IMR-90 (cell line): ENCODE measurements around the gene RAB36. TPM values are rescaled to one million over a fixed set of nuclear protein-coding genes. Genes with fewer than 3 reads are reported as not detected.

Experiments
- ATAC-seq: fragments of 200-7000 bp; cut with Tn5 transposase; 2 replicates; pipeline ENCODE4 v1.9.1; 2020; ENCODE audit warnings: low read depth, mild to moderate bottlenecking, moderate library complexity
- Bru-seq: library from RNA; stranded (reverse); fragments of 400-500 nt; gene quantifications from one replicate; lab custom pipeline; 2021; lab: Mats Ljungman, UMichigan
- BruChase-seq, 2 experiments: library from RNA; stranded (reverse); fragments of 400-500 nt; gene quantifications; one replicate each; lab custom pipeline; 2021; lab: Mats Ljungman, UMichigan
- BruUV-seq: library from RNA; stranded (reverse); fragments of 400-500 nt; replicated peaks from 2 replicates; lab custom pipeline; 2021; lab: Mats Ljungman, UMichigan
- CTCF ChIA-PET: fragments of 300-600 bp; formaldehyde crosslinking; extraction: SDS; loops from one replicate; lab custom pipeline; 2021; ENCODE audit warnings: antibody characterized with exemption; lab: Yijun Ruan, JAX
- POLR2A ChIA-PET: fragments of 300-600 bp; sonication (Branson Sonifier 250); formaldehyde crosslinking; loops from one replicate; lab custom pipeline; 2022; ENCODE audit warnings: antibody characterized with exemption; ENCODE audit not compliant: unreplicated experiment; lab: Charles Lee
- DNase-seq: peaks from one replicate; pipeline ENCODE4 v3.0.0; 2013
- H2AFZ ChIP-seq: replicated peaks from 2 replicates; pipeline ENCODE3; 2013; ENCODE audit warnings: low read length, mild to moderate bottlenecking; ENCODE audit not compliant: poor library complexity
- H2AK5ac ChIP-seq: 2 replicates; pipeline ENCODE4 v1.6.1; 2013; ENCODE audit warnings: low read depth, low read length, inconsistent platforms
- H2AK9ac ChIP-seq: replicated peaks from 2 replicates; pipeline ENCODE3; 2013; ENCODE audit warnings: mild to moderate bottlenecking, low read depth, low read length, moderate library complexity; ENCODE audit not compliant: poor library complexity
- H2BK120ac ChIP-seq: 2 replicates; pipeline ENCODE4 v1.6.1; 2013; ENCODE audit warnings: low read depth, low read length, inconsistent platforms
- H2BK15ac ChIP-seq: 3 replicates; pipeline ENCODE4 v1.6.1; 2013; ENCODE audit warnings: low read depth, low read length, inconsistent platforms
- H2BK20ac ChIP-seq: 2 replicates; pipeline ENCODE4 v1.6.1; 2013; ENCODE audit warnings: low read depth, mild to moderate bottlenecking, inconsistent platforms, low read length, moderate library complexity
- H2BK5ac ChIP-seq: 2 replicates; pipeline ENCODE4 v1.6.1; 2013; ENCODE audit warnings: mild to moderate bottlenecking, low read depth, low read length, inconsistent platforms; ENCODE audit not compliant: poor library complexity, severe bottlenecking
- H3K14ac ChIP-seq: replicated peaks from 2 replicates; pipeline ENCODE4 v1.6.1; 2013; ENCODE audit warnings: low read depth, low read length, inconsistent platforms
- H3K18ac ChIP-seq: 2 replicates; pipeline ENCODE4 v1.6.1; 2013; ENCODE audit warnings: low read depth, low read length, control low read depth
- H3K23ac ChIP-seq: 2 replicates; pipeline ENCODE4 v1.6.1; 2013; ENCODE audit warnings: low read depth, low read length, inconsistent platforms
- H3K27ac ChIP-seq: 2 replicates; pipeline ENCODE4 v1.5.1; 2013; ENCODE audit warnings: mild to moderate bottlenecking, control low read depth, low read length; ENCODE audit not compliant: insufficient read depth
- H3K27me3 ChIP-seq: 2 replicates; pipeline ENCODE4 v1.6.1; 2013; ENCODE audit warnings: low read length; ENCODE audit not compliant: control insufficient read depth, insufficient read depth
- H3K36me3 ChIP-seq: 2 replicates; pipeline ENCODE4 v1.6.1; 2013; ENCODE audit warnings: low read length, mixed read lengths; ENCODE audit not compliant: control insufficient read depth, insufficient read depth
- H3K4ac ChIP-seq: 2 replicates; pipeline ENCODE4 v1.6.1; 2013; ENCODE audit warnings: low read depth, low read length, inconsistent platforms
- H3K4me1 ChIP-seq: 2 replicates; pipeline ENCODE4 v1.6.1; 2013; ENCODE audit warnings: low read length, mixed read lengths; ENCODE audit not compliant: control insufficient read depth, insufficient read depth
- H3K4me2 ChIP-seq: 2 replicates; pipeline ENCODE4 v1.6.1; 2013; ENCODE audit warnings: low read depth, mild to moderate bottlenecking, control low read depth, low read length, moderate library complexity
- H3K4me3 ChIP-seq: 2 replicates; pipeline ENCODE4 v1.5.1; 2013; ENCODE audit warnings: low read depth, mild to moderate bottlenecking, control low read depth, low read length, moderate library complexity; ENCODE audit not compliant: insufficient read depth
- H3K56ac ChIP-seq: 2 replicates; pipeline ENCODE4 v1.6.1; 2013; ENCODE audit warnings: low read length, inconsistent platforms; ENCODE audit not compliant: insufficient read depth; ENCODE audit errors: extremely low read depth
- H3K79me1 ChIP-seq, 2 experiments: 2 replicates each; pipeline ENCODE4 v1.6.1; 2013; ENCODE audit warnings: low read length in 2 of 2, inconsistent platforms in 1 of 2, low read depth in 1 of 2
- H3K9ac ChIP-seq: 2 replicates; pipeline ENCODE4 v1.6.1; 2013; ENCODE audit warnings: low read depth, low read length, control low read depth
- H3K9me1 ChIP-seq: 2 replicates; pipeline ENCODE4 v1.6.1; 2013; ENCODE audit warnings: low read length, inconsistent platforms; ENCODE audit not compliant: insufficient read depth
- H3K9me3 ChIP-seq: 2 replicates; pipeline ENCODE4 v1.6.1; 2013; ENCODE audit warnings: low read length; ENCODE audit not compliant: control insufficient read depth, insufficient read depth
- H4K20me1 ChIP-seq: 2 replicates; pipeline ENCODE4 v1.6.1; 2013; ENCODE audit warnings: low read length, inconsistent platforms; ENCODE audit not compliant: insufficient read depth
- H4K5ac ChIP-seq: 2 replicates; pipeline ENCODE4 v1.6.1; 2013; ENCODE audit warnings: mild to moderate bottlenecking, low read depth, low read length, control low read depth
- H4K8ac ChIP-seq, 2 experiments: 2 replicates each; pipeline ENCODE4 v1.6.1; 2013; ENCODE audit warnings: low read depth in 2 of 2, low read length in 2 of 2, control low read depth in 1 of 2, inconsistent platforms in 1 of 2
- H4K91ac ChIP-seq: 2 replicates; pipeline ENCODE4 v1.6.1; 2013; ENCODE audit warnings: low read depth, low read length, inconsistent platforms; ENCODE audit not compliant: insufficient read depth
- BHLHE40 ChIP-seq: fragments of 150-350 bp; IDR thresholded peaks from 2 replicates; pipeline ENCODE4 v1.6.1; 2016; ENCODE audit warnings: mild to moderate bottlenecking, low read depth, low read length
- CEBPB ChIP-seq: IDR thresholded peaks from 2 replicates; pipeline ENCODE4 v1.6.1; 2012; ENCODE audit warnings: low read depth, low read length, improper control_type of control experiment
- CTCF ChIP-seq: conservative IDR thresholded peaks from 2 replicates; pipeline ENCODE4 v1.5.1; 2012; ENCODE audit warnings: mild to moderate bottlenecking, low read depth, low read length, improper control_type of control experiment
- ELK1 ChIP-seq: fragments of 150-350 bp; IDR thresholded peaks from 2 replicates; pipeline ENCODE4 v1.6.1; 2016; ENCODE audit warnings: low read depth, mild to moderate bottlenecking, low read length, moderate library complexity, borderline replicate concordance
- FOS ChIP-seq: fragments of 150-350 bp; IDR thresholded peaks from 2 replicates; pipeline ENCODE4 v1.6.1; 2016; ENCODE audit warnings: low read depth, low read length
- MAFK ChIP-seq: IDR thresholded peaks from 2 replicates; pipeline ENCODE4 v1.6.1; 2012; ENCODE audit warnings: low read depth, low read length, improper control_type of control experiment
- NFE2L2 ChIP-seq: fragments of 150-350 bp; IDR thresholded peaks from 2 replicates; pipeline ENCODE4 v1.6.1; 2016; ENCODE audit warnings: low read depth, mild to moderate bottlenecking, low read length
- RAD21 ChIP-seq: IDR thresholded peaks from 2 replicates; pipeline ENCODE4 v1.6.1; 2012; ENCODE audit warnings: low read length, improper control_type of control experiment
- RCOR1 ChIP-seq: IDR thresholded peaks from 2 replicates; pipeline ENCODE4 v1.6.1; 2012; ENCODE audit warnings: mild to moderate bottlenecking, low read length, improper control_type of control experiment; ENCODE audit not compliant: insufficient replicate concordance
- RFX5 ChIP-seq: IDR thresholded peaks from 2 replicates; pipeline ENCODE4 v1.8.0; 2012; ENCODE audit warnings: low read depth, mild to moderate bottlenecking, low read length, moderate library complexity
- SMC3 ChIP-seq: fragments of 150-350 bp; IDR thresholded peaks from 2 replicates; pipeline ENCODE4 v1.6.1; 2016; ENCODE audit warnings: low read depth, mild to moderate bottlenecking, antibody characterized with exemption, low read length, moderate library complexity
- WGBS, 2 experiments: methylation state at CpG; one replicate each; pipeline versions ENCODE4 v1.1.5 to v1.1.7; 2013; ENCODE audit warnings: missing lambda C conversion rate in 2 of 2; ENCODE audit not compliant: insufficient read length in 1 of 2; ENCODE audit errors: extremely low coverage in 2 of 2; 5-methylcytosine and 5-hydroxymethylcytosine counted together
- dilution Hi-C: fragments of 300-500 bp; cut with HindIII; formaldehyde crosslinking; loops from one replicate; pipeline ENCODE4 v1.14.3; 2018; ENCODE audit warnings: low sequenced_read_pairs; ENCODE audit not compliant: unreplicated experiment
- in situ Hi-C: fragments of 300-500 bp; cut with MboI; formaldehyde crosslinking; loops from 3 replicates; pipeline ENCODE4 v1.14.3; 2019; ENCODE audit warnings: low sequenced_read_pairs, inconsistent platforms, mixed read lengths
- intact Hi-C: fragments of 100-400 bp; cut with micrococcal nuclease; formaldehyde crosslinking; loops from 2 replicates; pipeline ENCODE4 v1.10.0; 2022
- long read RNA-seq: library from polyadenylated mRNA; unstranded; transcript quantifications from one replicate; pipeline ENCODE4 v2.0.0, GENCODE V29; 2021; ENCODE audit not compliant: unreplicated experiment
- polyA plus RNA-seq, 3 experiments: library from polyadenylated mRNA; depleted of rRNA; stranded (reverse); fragments of >200 nt; gene quantifications; 2 replicates each; pipeline ENCODE4 v1.2.3, GENCODE V29; 2012; ENCODE audit warnings: low replicate concordance in 1 of 3
- total RNA-seq: library from RNA; depleted of rRNA; stranded (reverse); fragments of >200 nt; gene quantifications from 2 replicates; pipeline ENCODE4 v1.2.3, GENCODE V29; 2012; rRNA removed

RAB36 gene
- 2.5 and 3.6 TPM in 2 replicates for total RNA-seq
- 4.0 TPM in 2 replicates for polyA plus RNA-seq (2012; rRNA removed)
- 2.3 and 3.7 TPM in 2 replicates for polyA plus RNA-seq (2012; cell fraction: cytosol; rRNA removed)
- polyA plus RNA-seq (2012; cell fraction: nucleus; rRNA removed; ENCODE audit: low replicate concordance): 4.6 and 6.6 TPM in 2 replicates
- percentile 44 among the genes with signal in this experiment for Bru-seq, nascent RNA
- BruChase-seq, experiment 1, labeled RNA remaining after a 6-hour chase: percentile 44 among the genes with signal in this experiment
- percentile 40 among the genes with signal in this experiment for BruChase-seq, experiment 2, labeled RNA remaining after a 2-hour chase
- long read RNA-seq, partial matches to known transcripts: 0 of 1 reads
- long read RNA-seq, other reads (novel, unspliced or antisense): 1 of 1 reads

GRCh38 chr22:23144932-23145877, at the start of gene RAB36:
RAB36 (plus strand) TSS chr22:23145477; CDS start chr22:23146617, 1,140 bp downstream.
- H4K91ac ChIP-seq: peak within 1 kb of the TSS; percentile 25; the same call in 1 of the 2 replicates
- peak within 1 kb of the TSS; percentile 76 to 96 for H4K8ac ChIP-seq
- intact Hi-C loops: no loop called here
- no peaks in the 10 kb centered on the region for H3K36me3 ChIP-seq
- H3K56ac ChIP-seq: 0 out of 2 replicates have a peak within 1 kb of the TSS, but pooled peaks have one; percentile 30
- peaks cover 0 to 6% of the 10 kb centered on the region in 2 experiments; a peak in 1 of 4 replicates for H3K79me1 ChIP-seq
- H3K9me1 ChIP-seq: peaks cover 6% of the 10 kb centered on the region; the same call in 1 of the 2 replicates
- H2AFZ ChIP-seq: peak within 1 kb of the TSS; percentile 95
- H2BK5ac ChIP-seq: no peak within 1 kb of the TSS
- POLR2A ChIA-PET: interaction anchor here (0.7 kb wide), 1 partner anchor 1033 kb away, joined by 4 read pairs; no protein-coding TSS in a partner anchor
- H2BK120ac ChIP-seq: peak within 1 kb of the TSS; percentile 12; the same call in 1 of the 2 replicates
- dilution Hi-C loops: no loop called here
- peak within 1 kb of the TSS; percentile 73; the same call in 1 of the 2 replicates for H2AK5ac ChIP-seq
- peak within 1 kb of the TSS; percentile 60 for H3K27ac ChIP-seq
- H2AK9ac ChIP-seq: peak within 1 kb of the TSS; percentile 6
- 0% methylated on average over 41 of the region's 62 CpGs; no CpG with 5 or more reads in 1 of the 2 experiments for WGBS, 2 experiments
- peak within 1 kb of the TSS; percentile 56 for H3K4me3 ChIP-seq
- CTCF ChIA-PET: interaction anchor here (1.0 kb wide), 1 partner anchor 145 kb away, joined by 6 read pairs; no protein-coding TSS in a partner anchor
- no peak within 1 kb of the TSS for H2BK15ac ChIP-seq
- ATAC-seq (peak; percentile 86), DNase-seq (peak; percentile 98)
- no peak within 1 kb of the TSS for H3K18ac ChIP-seq
- H3K4me2 ChIP-seq: peak within 1 kb of the TSS; percentile 81
- 0 out of 2 replicates have a peak, but pooled peaks cover 4% of the 10 kb centered on the region for H4K20me1 ChIP-seq
- peak within 1 kb of the TSS; percentile 73 for H3K9ac ChIP-seq
- H3K9me3 ChIP-seq: no peaks in the 10 kb centered on the region
- peak within 1 kb of the TSS; percentile 8; the same call in 1 of the 2 replicates for H3K23ac ChIP-seq
- H3K27me3 ChIP-seq: no peaks in the 10 kb centered on the region
- H3K14ac ChIP-seq: peak within 1 kb of the TSS; percentile 10; the same call in 1 of the 2 replicates
- H2BK20ac ChIP-seq: no peak within 1 kb of the TSS
- in situ Hi-C loops: no loop called here
- BruUV-seq: no TSS peak
- H3K4me1 ChIP-seq: peaks cover 19% of the 10 kb centered on the region
- H4K5ac ChIP-seq: peak within 1 kb of the TSS; percentile 65; the same call in 1 of the 2 replicates
- peak within 1 kb of the TSS; percentile 65; the same call in 1 of the 2 replicates for H3K4ac ChIP-seq
- no peak for TF ChIP-seq SMC3
- TF ChIP-seq CTCF: no peak
- no peak for TF ChIP-seq ELK1
- TF ChIP-seq RFX5: 0 out of 2 replicates have a peak, but pooled peaks have one; percentile 6
- TF ChIP-seq CEBPB: no peak
- TF ChIP-seq RAD21: no peak
- TF ChIP-seq NFE2L2: no peak
- peak; percentile 66 for TF ChIP-seq FOS
- peak; percentile 58 for TF ChIP-seq BHLHE40
- TF ChIP-seq RCOR1: no peak
- no peak for TF ChIP-seq MAFK
